HL-60 (cell line): ENCODE results near the gene RSPH1.

Source experiments
- DNase-seq, 2 experiments: peaks; one replicate each; pipeline ENCODE4 v3.0.0-alpha.2; 2010 to 2020; ENCODE audit warnings: low read depth in 1 of 2, low spot score in 1 of 2
- H3K27ac ChIP-seq: fragments of 250-450 bp; sonication (Bioruptor Pico); replicated peaks from 2 replicates; pipeline ENCODE4 v1.5.1; 2020; ENCODE audit warnings: mild to moderate bottlenecking, moderate library complexity
- H3K27me3 ChIP-seq: fragments of 250-450 bp; sonication (Bioruptor Pico); 2 replicates; pipeline ENCODE4 v1.5.1; 2021; ENCODE audit warnings: mild to moderate bottlenecking, moderate library complexity; ENCODE audit not compliant: insufficient read depth, poor library complexity, severe bottlenecking
- H3K4me3 ChIP-seq: replicated peaks from 2 replicates; pipeline ENCODE4 v1.5.1; 2011; ENCODE audit warnings: mild to moderate bottlenecking, control low read depth, low read length; ENCODE audit not compliant: insufficient read depth
- CTCF ChIP-seq: IDR thresholded peaks from one replicate; pipeline ENCODE4 v1.5.1; 2011; ENCODE audit warnings: low read length, control low read depth, inconsistent platforms; ENCODE audit not compliant: insufficient read depth
- GABPA ChIP-seq: IDR thresholded peaks from 2 replicates; pipeline ENCODE4 v1.6.1; 2012; ENCODE audit warnings: low read depth
- POLR2AphosphoS5 ChIP-seq: IDR thresholded peaks from 2 replicates; pipeline ENCODE4 v1.6.1; 2012; ENCODE audit warnings: low read depth
- REST ChIP-seq: IDR thresholded peaks from 2 replicates; pipeline ENCODE4 v1.6.1; 2012; ENCODE audit warnings: low read depth; ENCODE audit not compliant: insufficient replicate concordance
- SPI1 ChIP-seq: IDR thresholded peaks from 2 replicates; pipeline ENCODE4 v1.6.1; 2012; ENCODE audit warnings: low read depth, mild to moderate bottlenecking, borderline replicate concordance

RSPH1 gene

GRCh38 chr21:42480736-42481135, 15.3 kb downstream of the RSPH1 start:
- DNase-seq, result no peak
- Histone ChIP-seq H3K27ac (no peak overlapping the region), H3K4me3 (no peak overlapping the region), H3K27me3 (no peaks in the 10 kb centered on the region)
- TF ChIP-seq REST, result no peak

GRCh38 chr21:42479582-42479981, 16.4 kb downstream of the RSPH1 start:
- no peaks in the 10 kb centered on the region for H3K27me3 ChIP-seq
- H3K27ac ChIP-seq, result no peak overlapping the region
- H3K4me3 ChIP-seq, result no peak overlapping the region
- TF ChIP-seq SPI1, result no peak
- TF ChIP-seq REST, result no peak
- TF ChIP-seq GABPA, result no peak
- TF ChIP-seq CTCF, result no peak
- TF ChIP-seq POLR2AphosphoS5, result no peak
- no peak for DNase-seq

GRCh38 chr21:42478504-42478903, 17.5 kb downstream of the RSPH1 start:
- TF ChIP-seq SPI1 (no peak), REST (no peak), GABPA (no peak), POLR2AphosphoS5 (no peak), CTCF (no peak)
- no peak overlapping the region for H3K27ac ChIP-seq
- DNase-seq, result no peak

More at GRCh38 chr21:42478504-42478903, 17.5 kb downstream of the RSPH1 start:
- no peaks in the 10 kb centered on the region for H3K27me3 ChIP-seq
- H3K4me3 ChIP-seq, result no peak overlapping the region
